SK-N-SH (cell line): ENCODE data around the gene MAGI2.

Source experiments
- EP300 ChIP-seq, 2 experiments: IDR thresholded peaks; 2 replicates each; pipeline versions ENCODE4 v1.4.0 to v1.6.1; 2012; ENCODE audit warnings: borderline replicate concordance in 1 of 2, low read depth in 1 of 2, low read length in 1 of 2
- FOXM1 ChIP-seq: IDR thresholded peaks from 2 replicates; pipeline ENCODE4 v1.4.0; 2012; ENCODE audit warnings: low read depth, mild to moderate bottlenecking
- GABPA ChIP-seq: IDR thresholded peaks from 2 replicates; pipeline ENCODE4 v1.4.0; 2012; ENCODE audit warnings: low read depth, mild to moderate bottlenecking
- JUND ChIP-seq: IDR thresholded peaks from 2 replicates; pipeline ENCODE4 v1.4.0; 2012
- MXI1 ChIP-seq: IDR thresholded peaks from 2 replicates; pipeline ENCODE4 v1.6.1; 2012; ENCODE audit warnings: mild to moderate bottlenecking, low read depth, low read length, improper control_type of control experiment
- RCOR1 ChIP-seq: fragments of 150-350 bp; IDR thresholded peaks from 2 replicates; pipeline ENCODE4 v1.6.1; 2017; ENCODE audit warnings: antibody characterized with exemption, low read length
- SIN3A ChIP-seq: IDR thresholded peaks from 2 replicates; pipeline ENCODE4 v1.6.1; 2012; ENCODE audit warnings: low read depth, mild to moderate bottlenecking, low read length, moderate library complexity, borderline replicate concordance
- TAF1 ChIP-seq: IDR thresholded peaks from 2 replicates; pipeline ENCODE4 v1.6.1; 2012; ENCODE audit warnings: low read depth, mild to moderate bottlenecking, low read length, moderate library complexity, borderline replicate concordance
- YY1 ChIP-seq: IDR thresholded peaks from 2 replicates; pipeline ENCODE4 v1.4.0; 2012; ENCODE audit warnings: low read depth, mild to moderate bottlenecking
- TF ChIP-seq, protein P1 (sequence below): IDR thresholded peaks from 2 replicates; pipeline ENCODE4 v1.6.1; 2012; ENCODE audit warnings: mild to moderate bottlenecking, low read depth, low read length, moderate library complexity
- TF ChIP-seq, protein P2 (sequence below): fragments of 200-600 bp; sonication (generic); IDR thresholded peaks from 2 replicates; pipeline ENCODE4 v1.6.1; 2017; ENCODE audit warnings: antibody characterized with exemption, mild to moderate bottlenecking, moderate library complexity
- TF ChIP-seq, protein P3 (sequence below): IDR thresholded peaks from 2 replicates; pipeline ENCODE4 v1.4.0; 2012; ENCODE audit warnings: low read depth, borderline replicate concordance
- TF ChIP-seq, protein P4 (sequence below): fragments of 150-350 bp; IDR thresholded peaks from 2 replicates; pipeline ENCODE4 v1.6.1; 2017; ENCODE audit warnings: antibody characterized with exemption, low read length, low read depth, borderline replicate concordance
- TF ChIP-seq, protein P5 (sequence below): IDR thresholded peaks from 2 replicates; pipeline ENCODE4; 2012

DNA sequence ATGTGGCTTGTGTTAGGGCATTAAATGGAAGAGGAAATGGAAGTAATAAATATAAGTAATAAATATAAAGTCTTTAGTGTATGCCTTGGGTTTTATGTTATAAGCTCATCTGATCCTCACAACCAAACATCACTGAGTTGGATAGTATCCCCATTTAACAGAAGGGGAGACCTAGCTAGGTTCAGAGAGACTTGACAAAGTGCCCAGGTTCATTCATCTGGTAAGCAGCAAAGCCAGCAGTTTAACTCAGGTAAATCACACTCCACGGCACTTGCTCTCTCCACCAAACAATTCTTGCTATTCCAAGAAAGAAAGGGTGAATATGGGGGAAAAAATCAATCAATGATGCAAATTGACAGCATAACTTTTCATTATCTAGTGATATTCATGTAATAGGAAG, 167.3 kb downstream of the MAGI2 start:
- TF ChIP-seq, protein P1, sequence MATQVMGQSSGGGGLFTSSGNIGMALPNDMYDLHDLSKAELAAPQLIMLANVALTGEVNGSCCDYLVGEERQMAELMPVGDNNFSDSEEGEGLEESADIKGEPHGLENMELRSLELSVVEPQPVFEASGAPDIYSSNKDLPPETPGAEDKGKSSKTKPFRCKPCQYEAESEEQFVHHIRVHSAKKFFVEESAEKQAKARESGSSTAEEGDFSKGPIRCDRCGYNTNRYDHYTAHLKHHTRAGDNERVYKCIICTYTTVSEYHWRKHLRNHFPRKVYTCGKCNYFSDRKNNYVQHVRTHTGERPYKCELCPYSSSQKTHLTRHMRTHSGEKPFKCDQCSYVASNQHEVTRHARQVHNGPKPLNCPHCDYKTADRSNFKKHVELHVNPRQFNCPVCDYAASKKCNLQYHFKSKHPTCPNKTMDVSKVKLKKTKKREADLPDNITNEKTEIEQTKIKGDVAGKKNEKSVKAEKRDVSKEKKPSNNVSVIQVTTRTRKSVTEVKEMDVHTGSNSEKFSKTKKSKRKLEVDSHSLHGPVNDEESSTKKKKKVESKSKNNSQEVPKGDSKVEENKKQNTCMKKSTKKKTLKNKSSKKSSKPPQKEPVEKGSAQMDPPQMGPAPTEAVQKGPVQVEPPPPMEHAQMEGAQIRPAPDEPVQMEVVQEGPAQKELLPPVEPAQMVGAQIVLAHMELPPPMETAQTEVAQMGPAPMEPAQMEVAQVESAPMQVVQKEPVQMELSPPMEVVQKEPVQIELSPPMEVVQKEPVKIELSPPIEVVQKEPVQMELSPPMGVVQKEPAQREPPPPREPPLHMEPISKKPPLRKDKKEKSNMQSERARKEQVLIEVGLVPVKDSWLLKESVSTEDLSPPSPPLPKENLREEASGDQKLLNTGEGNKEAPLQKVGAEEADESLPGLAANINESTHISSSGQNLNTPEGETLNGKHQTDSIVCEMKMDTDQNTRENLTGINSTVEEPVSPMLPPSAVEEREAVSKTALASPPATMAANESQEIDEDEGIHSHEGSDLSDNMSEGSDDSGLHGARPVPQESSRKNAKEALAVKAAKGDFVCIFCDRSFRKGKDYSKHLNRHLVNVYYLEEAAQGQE: no peak
- TF ChIP-seq EP300 (IDR thresholded peaks at IDR 0.05; ENCODE audit: borderline replicate concordance in 1 of 2, low read depth in 1 of 2, low read length in 1 of 2): no peak
- no peak for TF ChIP-seq TAF1
- TF ChIP-seq YY1: no peak
- TF ChIP-seq, protein P2, sequence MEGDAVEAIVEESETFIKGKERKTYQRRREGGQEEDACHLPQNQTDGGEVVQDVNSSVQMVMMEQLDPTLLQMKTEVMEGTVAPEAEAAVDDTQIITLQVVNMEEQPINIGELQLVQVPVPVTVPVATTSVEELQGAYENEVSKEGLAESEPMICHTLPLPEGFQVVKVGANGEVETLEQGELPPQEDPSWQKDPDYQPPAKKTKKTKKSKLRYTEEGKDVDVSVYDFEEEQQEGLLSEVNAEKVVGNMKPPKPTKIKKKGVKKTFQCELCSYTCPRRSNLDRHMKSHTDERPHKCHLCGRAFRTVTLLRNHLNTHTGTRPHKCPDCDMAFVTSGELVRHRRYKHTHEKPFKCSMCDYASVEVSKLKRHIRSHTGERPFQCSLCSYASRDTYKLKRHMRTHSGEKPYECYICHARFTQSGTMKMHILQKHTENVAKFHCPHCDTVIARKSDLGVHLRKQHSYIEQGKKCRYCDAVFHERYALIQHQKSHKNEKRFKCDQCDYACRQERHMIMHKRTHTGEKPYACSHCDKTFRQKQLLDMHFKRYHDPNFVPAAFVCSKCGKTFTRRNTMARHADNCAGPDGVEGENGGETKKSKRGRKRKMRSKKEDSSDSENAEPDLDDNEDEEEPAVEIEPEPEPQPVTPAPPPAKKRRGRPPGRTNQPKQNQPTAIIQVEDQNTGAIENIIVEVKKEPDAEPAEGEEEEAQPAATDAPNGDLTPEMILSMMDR: no peak
- no peak for TF ChIP-seq SIN3A
- no peak for TF ChIP-seq JUND
- TF ChIP-seq GABPA: no peak
- no peak for TF ChIP-seq RCOR1
- TF ChIP-seq MXI1: no peak
- TF ChIP-seq FOXM1: no peak
- TF ChIP-seq, protein P3, sequence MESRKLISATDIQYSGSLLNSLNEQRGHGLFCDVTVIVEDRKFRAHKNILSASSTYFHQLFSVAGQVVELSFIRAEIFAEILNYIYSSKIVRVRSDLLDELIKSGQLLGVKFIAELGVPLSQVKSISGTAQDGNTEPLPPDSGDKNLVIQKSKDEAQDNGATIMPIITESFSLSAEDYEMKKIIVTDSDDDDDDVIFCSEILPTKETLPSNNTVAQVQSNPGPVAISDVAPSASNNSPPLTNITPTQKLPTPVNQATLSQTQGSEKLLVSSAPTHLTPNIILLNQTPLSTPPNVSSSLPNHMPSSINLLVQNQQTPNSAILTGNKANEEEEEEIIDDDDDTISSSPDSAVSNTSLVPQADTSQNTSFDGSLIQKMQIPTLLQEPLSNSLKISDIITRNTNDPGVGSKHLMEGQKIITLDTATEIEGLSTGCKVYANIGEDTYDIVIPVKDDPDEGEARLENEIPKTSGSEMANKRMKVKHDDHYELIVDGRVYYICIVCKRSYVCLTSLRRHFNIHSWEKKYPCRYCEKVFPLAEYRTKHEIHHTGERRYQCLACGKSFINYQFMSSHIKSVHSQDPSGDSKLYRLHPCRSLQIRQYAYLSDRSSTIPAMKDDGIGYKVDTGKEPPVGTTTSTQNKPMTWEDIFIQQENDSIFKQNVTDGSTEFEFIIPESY: no peak
- TF ChIP-seq, protein P4, sequence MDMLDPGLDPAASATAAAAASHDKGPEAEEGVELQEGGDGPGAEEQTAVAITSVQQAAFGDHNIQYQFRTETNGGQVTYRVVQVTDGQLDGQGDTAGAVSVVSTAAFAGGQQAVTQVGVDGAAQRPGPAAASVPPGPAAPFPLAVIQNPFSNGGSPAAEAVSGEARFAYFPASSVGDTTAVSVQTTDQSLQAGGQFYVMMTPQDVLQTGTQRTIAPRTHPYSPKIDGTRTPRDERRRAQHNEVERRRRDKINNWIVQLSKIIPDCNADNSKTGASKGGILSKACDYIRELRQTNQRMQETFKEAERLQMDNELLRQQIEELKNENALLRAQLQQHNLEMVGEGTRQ: no peak
- TF ChIP-seq, protein P5, sequence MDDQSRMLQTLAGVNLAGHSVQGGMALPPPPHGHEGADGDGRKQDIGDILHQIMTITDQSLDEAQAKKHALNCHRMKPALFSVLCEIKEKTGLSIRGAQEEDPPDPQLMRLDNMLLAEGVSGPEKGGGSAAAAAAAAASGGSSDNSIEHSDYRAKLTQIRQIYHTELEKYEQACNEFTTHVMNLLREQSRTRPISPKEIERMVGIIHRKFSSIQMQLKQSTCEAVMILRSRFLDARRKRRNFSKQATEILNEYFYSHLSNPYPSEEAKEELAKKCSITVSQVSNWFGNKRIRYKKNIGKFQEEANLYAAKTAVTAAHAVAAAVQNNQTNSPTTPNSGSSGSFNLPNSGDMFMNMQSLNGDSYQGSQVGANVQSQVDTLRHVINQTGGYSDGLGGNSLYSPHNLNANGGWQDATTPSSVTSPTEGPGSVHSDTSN: no peak
